Measurements from ENCODE around the gene SPATA33.
"Not testable (repeated sequence)": the region's sequence is repeated elsewhere in the genome, so short reads cannot be mapped to it uniquely, and the experiment has no call there.

Gene SPATA33

GRCh38 chr16:89695086-89695874 is 37.6 kb downstream of the SPATA33 start:
- no peak for DNase-seq

- DNase-seq = peak; percentile 3
These were observed 38.4 kb downstream of the SPATA33 start for GRCh38 chr16:89695875-89696669.

DNA sequence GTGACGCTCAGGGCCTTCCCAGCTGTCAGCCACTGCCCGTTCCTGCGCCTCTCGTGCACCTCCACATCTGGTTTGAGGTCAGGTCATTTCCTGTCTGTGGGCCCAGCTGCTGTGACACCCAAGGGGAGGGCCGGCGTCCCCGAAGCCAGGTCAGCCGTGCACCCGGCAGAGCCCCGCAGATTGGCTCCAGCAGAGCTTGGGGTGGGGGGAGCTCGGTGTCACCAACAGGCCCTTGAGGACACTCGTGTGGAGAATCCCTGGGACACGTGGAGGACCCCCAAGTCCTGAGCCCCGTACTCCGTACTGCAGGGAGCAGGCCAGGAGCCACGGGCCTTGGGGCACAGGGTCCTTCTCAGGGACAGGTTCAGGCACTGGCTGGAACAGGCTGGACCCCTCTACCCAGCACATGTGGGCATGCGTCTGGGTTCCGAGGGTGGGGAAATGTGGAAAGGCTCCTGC is 39.1 kb downstream of the SPATA33 start:
- DNase-seq = no peak

DNA sequence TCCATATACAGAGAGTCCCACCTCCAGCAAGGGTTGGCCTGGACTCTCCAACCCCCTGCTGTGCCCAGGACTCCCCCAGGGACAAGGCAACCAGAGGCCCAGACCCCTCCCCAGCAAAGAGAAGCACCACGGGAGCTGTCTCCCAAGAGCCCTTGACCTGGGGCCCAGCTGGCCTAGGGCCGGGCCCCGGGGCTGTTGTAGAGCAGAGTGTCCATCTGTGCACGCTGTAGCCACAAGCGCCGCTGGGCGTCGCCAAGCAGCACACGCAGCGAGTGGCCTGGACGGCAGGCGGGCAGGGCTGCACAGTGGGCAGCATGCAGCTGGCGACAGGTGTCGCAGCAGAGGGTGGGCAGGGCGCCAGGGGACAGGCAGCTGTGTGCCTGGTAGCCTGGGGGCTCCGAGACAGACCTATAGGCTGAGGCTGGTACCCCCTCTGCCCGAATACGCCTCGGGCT is 39.6 kb downstream of the SPATA33 start:
- no peak for DNase-seq

GRCh38 chr16:89697616-89698331 is 40.1 kb downstream of the SPATA33 start:
- no peak for DNase-seq

GRCh38 chr16:89698717-89699116 is 41.1 kb downstream of the SPATA33 start:
- not testable (repeated sequence) for DNase-seq

DNA sequence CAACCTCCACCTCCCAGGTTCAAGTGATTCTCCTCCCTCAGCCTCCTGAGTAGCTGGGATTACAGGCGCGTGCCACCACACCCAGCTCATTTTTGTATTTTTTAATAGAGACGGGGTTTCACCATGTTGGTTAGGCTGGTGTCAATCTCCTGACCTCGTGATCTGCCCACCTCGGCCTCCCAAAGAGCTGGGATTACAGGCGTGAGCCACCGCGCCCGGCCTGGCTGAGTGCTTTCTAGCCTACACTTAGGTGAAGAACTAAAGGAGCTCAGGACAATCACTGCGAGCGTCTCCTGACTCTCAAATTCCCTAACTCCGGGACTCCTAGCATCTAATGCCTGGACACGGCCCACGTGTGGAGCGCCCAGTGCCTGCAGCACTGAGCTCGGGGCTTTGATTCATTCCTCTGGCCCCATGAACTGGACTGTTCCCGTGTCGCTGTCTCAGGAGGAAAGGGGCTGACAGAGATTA is 42.0 kb downstream of the SPATA33 start:
- not testable (repeated sequence) for DNase-seq

DNA sequence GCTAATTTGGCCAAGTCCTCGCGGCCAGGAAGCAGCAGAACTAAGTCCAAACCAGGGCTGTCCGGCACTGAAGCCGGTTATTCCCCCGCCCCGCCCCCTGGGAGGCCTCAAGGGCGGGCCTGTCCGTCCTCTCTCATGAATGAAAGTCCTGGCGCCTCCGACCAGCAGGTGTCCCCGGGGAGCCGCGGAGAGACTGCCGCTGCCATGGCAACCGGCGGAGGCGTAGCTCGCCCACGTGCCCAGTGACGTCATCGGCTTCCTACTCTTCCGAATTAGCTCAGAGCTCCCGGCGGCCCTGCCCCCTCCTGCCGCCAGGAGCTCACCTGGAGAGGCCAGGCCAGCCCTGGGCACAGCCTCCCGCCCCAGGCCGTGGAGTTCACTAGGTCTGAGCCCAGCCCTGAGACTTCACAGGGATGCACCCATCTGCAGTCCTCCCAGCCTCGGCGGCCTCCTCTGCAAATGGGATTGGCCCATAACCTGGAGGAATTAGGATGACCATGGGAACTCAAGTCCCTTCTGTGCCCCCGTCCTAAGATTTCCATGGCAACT is 42.5 kb downstream of the SPATA33 start:
- peak; percentile 97 for DNase-seq

GRCh38 chr16:89700649-89701424 is 43.2 kb downstream of the SPATA33 start:
- DNase-seq = peak; percentile 48

GRCh38 chr16:89701425-89702406 is 44.1 kb downstream of the SPATA33 start, which contains the start of gene SPATA2L:
Gene SPATA2L, minus strand, starts transcription at chr16:89701705. Its CDS starts 473 bp downstream, at chr16:89701232.
- peak; percentile 98 for DNase-seq

DNA sequence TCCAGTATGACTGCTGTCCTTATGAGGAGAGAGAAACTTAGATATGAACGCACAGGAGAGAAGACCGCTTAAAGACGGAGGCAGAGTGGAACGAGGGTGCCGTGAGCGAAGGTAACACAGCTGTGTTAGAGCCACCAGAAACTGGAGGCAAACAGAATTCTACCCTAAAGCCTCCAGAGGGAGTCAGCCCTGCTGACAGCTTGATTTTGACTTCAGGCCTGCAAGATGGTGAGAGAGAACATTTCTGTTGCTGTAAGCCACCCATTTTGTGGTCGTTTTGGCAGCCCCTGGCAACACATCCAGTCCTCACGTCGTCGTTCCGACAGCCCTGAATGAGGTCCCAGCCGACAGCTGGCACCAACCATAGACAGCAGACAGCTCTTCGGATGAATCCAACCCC is 46.6 kb downstream of the SPATA33 start:
- no peak for DNase-seq

DNA sequence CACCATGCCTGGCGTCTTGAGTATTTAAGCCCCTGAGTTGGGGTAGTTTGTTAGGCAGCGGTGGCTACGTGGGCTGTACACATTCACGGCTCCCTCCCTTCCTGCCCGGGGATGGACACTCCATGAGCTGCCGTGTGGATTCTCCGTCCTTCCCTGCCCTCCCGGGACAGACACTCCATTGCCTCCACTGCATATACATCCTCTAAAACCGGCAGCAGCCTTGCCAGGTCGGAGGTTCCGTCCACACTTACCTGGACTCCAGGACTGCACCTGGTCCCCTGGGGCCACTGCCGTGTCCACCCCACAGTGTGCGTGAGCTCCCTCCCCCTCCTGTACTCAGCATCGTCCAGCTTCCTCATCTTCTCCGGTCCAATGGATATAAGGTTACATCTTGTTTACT is 47.4 kb downstream of the SPATA33 start:
- no peak for DNase-seq

DNA sequence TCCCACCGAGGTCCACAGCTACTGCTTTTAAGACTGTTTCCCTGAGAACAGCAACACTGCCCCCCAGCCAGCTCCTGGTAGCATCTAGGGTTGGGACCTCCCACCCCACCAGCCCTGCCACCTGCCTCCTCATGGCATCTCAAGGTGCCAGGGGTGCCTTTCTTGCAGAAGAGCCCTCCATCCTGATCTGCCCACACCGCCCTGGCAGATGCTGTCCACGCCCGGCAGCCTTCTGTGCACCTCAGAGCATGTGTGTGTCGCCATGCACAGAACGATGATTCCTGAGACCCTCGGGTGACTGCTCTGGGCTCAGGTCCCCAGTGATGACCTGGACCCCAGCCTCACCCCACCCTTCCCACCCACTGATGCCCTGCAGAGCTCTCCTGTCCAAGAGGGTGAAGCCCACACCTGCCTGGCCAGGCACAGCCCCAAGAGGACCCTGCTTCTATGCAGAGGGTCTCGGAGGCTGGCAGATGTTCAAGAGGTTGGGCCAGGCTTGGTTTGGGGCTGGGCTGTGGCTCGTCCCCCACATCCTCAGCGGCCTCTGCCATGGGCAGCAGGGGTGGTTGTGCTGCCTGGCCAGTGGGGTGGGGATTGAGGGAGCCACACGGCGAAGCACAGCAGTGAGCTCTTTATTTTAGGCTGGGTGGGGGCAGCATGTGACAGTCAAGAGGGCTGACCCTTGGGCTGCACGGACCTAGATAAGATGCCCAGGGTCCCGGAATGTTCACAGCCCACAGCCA is 49.1 kb downstream of the SPATA33 start:
- DNase-seq = no peak

DNA sequence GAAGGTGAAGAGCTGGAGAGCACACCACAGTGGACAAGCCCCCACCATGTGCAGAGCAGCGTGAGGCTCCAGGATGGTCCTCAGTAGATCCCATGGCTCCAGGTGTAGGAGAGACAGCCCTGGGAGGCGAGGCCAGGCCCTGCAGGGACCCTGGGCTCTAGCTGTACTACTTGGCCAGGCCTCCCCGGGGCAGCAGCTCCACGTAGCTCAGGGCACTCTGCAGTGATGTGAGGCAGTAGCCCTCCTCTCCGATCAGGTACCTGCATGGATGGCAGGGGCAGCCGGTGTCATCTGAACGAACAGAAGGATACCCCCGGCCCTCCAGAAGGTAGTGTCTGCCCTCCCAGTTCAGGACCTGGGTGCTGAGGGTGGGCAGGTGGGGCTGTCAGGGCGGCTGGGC is 50.1 kb downstream of the SPATA33 start:
- DNase-seq = no peak

DNA sequence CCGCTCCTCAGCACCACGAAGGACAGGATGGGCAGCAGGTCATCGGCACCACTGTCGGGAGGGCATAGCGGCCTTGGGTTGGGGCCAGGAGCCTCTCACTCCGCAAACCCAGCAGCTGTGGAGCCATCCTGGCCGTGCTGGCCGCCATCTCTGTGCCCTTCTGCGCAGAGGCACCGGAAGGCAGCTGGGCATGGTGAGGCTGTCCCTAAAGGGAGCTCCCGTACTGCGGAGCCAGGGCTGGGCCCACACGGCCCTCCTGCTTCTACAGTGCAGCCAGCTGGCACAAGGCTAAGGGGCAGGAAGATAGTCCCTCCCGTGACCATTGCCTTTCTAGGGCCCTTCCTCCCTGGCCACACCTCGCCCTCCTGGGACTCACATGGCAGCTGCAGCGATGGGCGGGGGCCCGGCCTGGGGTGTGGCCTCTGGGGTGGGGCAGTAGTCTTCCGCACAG is 50.9 kb downstream of the SPATA33 start:
- no peak for DNase-seq

GRCh38 chr16:89709166-89709565 is 51.5 kb downstream of the SPATA33 start:
- DNase-seq = no peak

DNA sequence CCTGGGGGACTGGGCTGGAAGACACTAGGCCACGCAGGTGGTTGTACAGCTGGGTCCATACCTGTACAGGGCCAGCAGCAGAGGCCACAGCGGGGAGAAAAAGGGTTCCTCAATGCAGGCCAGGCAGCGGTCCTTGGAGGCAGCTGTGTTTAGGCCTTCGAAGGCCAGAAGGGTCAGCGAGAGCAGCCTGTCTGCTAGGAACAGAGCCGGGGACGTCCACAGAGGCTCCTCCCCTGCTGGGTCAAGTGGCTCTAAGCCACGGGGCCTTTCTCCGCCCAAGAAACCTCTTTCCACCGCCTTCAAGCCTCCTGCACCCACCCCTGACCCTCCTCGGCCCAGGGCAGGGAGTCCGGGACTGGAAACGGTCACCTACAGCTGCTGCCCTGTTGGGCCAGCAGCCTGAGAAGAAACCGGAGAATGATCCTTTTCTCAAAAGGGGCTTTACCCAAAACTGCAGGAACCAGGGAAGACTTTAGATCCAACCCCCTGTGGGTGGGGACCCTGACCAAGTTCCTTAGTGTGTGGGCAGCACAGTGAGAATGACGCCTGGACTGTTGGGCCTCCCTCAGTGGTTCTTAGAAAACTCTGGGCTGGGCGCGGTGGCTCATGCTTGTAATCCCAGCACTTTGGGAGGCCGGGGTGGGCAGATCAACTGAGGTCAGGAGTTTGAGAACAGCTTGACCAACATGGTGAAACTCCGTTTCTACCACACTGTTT is 52.2 kb downstream of the SPATA33 start:
- DNase-seq = no peak

DNA sequence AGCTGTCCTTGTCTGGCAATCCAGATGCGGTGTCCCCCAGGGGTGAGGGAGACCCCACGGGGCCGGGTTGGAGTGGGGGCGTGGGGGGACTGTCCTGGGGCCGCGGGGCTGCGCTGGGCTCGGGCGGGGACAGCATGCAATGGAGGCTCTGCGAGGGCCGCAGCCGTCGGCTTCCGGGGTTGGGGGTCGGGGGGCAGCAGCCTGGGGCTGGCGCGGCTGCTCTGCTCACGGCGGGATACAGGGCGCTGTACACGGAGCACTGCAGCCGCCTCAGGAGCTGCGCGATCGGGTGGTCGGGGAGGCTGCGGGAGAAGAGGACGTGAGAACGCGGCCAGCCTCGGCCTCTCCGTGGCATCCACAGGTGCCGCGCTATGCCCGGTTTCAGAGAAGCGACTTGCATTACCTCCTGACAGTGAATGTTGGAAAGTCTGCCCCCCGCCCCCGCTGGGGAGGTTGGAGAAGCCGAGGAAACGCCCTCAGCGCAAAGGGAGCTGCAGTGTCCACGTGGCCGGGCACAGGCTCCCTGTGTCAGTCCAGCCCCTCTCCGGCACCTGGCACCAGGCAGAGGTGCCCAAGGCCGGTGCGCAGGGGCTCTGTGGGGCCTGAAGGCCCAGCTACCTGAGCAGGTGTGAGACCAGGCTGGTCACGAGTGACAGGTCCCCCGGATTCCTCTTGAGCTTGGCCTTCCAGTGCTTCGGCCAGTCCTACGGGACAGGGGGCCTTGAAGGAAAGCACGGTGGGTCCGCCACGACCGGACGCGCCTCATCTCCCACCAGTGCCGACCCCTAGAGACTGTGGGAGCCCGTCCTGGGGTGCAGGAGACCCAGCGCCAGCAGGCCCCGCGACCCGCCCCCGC is 53.3 kb downstream of the SPATA33 start:
- no peak for DNase-seq
